BLaER1 treated with 17β-estradiol and CSF1 and Interleukin-3, amounts not matched to agents 10 nM and 100 nM (cell line): ENCODE measurements around the gene TRIM3.

Experiments used
- H3K27ac ChIP-seq, 11 experiments: shearing (Covaris generic); formaldehyde crosslinking; 2 replicates each; pipeline ENCODE4 v1.8.1; 2022
- H3K27me3 ChIP-seq, 11 experiments: shearing (Covaris generic); formaldehyde crosslinking; 2 replicates each; pipeline ENCODE4 v1.8.1; 2022
- H3K36me3 ChIP-seq, 11 experiments: shearing (Covaris generic); formaldehyde crosslinking; 2 replicates each; pipeline ENCODE4 v1.8.1; 2022
- H3K4me1 ChIP-seq, 10 experiments: shearing (Covaris generic); formaldehyde crosslinking; 2 replicates each; pipeline ENCODE4 v1.8.1; 2022
- H3K4me2 ChIP-seq, 11 experiments: shearing (Covaris generic); formaldehyde crosslinking; 2 replicates each; pipeline ENCODE4 v1.8.1; 2022
- H3K4me3 ChIP-seq, 10 experiments: shearing (Covaris generic); formaldehyde crosslinking; 2 replicates each; pipeline ENCODE4 v1.8.1; 2022
- H3K9ac ChIP-seq, 11 experiments: shearing (Covaris generic); formaldehyde crosslinking; 2 replicates each; pipeline ENCODE4 v1.8.1; 2022
- H3K9me3 ChIP-seq, 11 experiments: shearing (Covaris generic); formaldehyde crosslinking; replicated peaks in 1 of 11; 2 replicates each; pipeline ENCODE4 v1.8.1; 2022
- H4K20me1 ChIP-seq, 11 experiments: shearing (Covaris generic); formaldehyde crosslinking; 2 replicates each; pipeline ENCODE4 v1.8.1; 2022
- Cebpa-rat ChIP-seq, 11 experiments: shearing (Covaris generic); IDR thresholded peaks; 2 replicates each; pipeline ENCODE4 v1.8.1; 2022

The TRIM3 gene

DNA sequence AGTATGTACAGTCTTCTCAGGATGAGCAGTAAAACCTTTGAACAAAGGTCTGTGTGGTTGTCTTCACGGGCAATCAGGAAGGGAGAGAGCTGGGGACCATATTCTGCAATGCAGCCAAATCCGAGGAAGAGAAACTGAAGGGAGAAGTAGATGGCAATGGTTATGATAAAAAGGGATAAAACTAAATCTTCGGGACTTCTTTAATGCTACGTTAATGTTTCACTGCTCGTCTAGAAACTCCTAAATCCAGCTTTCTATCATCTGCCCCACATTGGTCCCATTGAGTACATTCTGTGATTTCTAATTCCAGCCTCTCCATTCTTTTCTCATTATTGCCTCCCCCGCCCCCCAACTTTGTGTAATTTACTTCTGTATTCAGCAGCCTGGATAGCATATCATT, 9.3 kb upstream of the TRIM3 start:
- no peak for TF ChIP-seq Cebpa-rat (IDR thresholded peaks at IDR 0.05)
- peak overlapping the region; percentile 93 to 100 (median 97) for H3K4me2 ChIP-seq
- no peaks in the 10 kb centered on the region for H3K9me3 ChIP-seq
- H4K20me1 ChIP-seq: peaks cover 0 to 58% (median 18%) of the 10 kb centered on the region in 11 experiments; a peak in 12 of 22 replicates
- H3K4me1 ChIP-seq: peaks cover 26 to 48% (median 31%) of the 10 kb centered on the region in 10 experiments
- H3K9ac ChIP-seq: peak overlapping the region in 9 of 11 experiments; percentile 92 to 95 (median 93); a peak in 11 of 22 replicates
- H3K27me3 ChIP-seq: no peaks in the 10 kb centered on the region
- H3K36me3 ChIP-seq: peaks cover 61 to 79% (median 76%) of the 10 kb centered on the region in 11 experiments
- H3K4me3 ChIP-seq: peak overlapping the region in 7 of 10 experiments; percentile 81 to 88 (median 83); a peak in 8 of 20 replicates
- peak overlapping the region in 5 of 11 experiments; percentile 86 to 93 (median 91); a peak in 5 of 22 replicates for H3K27ac ChIP-seq

DNA sequence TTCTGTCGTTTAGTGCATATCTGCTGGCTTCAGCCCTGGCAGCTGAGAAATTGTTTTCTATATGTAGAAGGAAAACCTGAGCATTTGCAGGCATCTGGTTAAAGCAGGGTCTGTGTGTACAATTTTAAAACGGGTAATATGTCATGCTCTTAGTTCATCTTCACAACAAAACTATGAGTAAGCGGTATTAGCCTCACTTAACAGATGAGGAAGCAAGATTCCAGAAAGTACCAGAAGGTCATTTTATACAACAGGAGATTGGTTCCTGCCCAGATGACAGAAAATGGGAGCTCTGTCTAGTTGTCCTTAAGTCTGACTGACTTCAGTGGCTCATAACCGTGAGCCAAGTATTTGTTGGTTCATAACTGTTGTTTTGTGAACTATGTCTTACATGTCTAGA, 8.7 kb upstream of the TRIM3 start:
- peak overlapping the region in 10 of 11 experiments; percentile 77 to 93 (median 90); a peak in 20 of 22 replicates for H3K27ac ChIP-seq
- H3K36me3 ChIP-seq: peaks cover 65 to 79% (median 76%) of the 10 kb centered on the region in 11 experiments
- H3K4me2 ChIP-seq: peak overlapping the region; percentile 93 to 100 (median 97)
- H3K4me1 ChIP-seq: peaks cover 26 to 48% (median 31%) of the 10 kb centered on the region in 10 experiments
- H3K4me3 ChIP-seq: peak overlapping the region; percentile 70 to 93 (median 82)
- no peaks in the 10 kb centered on the region for H3K9me3 ChIP-seq
- H3K27me3 ChIP-seq: no peaks in the 10 kb centered on the region
- no peak for TF ChIP-seq Cebpa-rat (IDR thresholded peaks at IDR 0.05)
- peaks cover 0 to 55% (median 22%) of the 10 kb centered on the region in 11 experiments; a peak in 12 of 22 replicates for H4K20me1 ChIP-seq
- peak overlapping the region; percentile 87 to 95 (median 93) for H3K9ac ChIP-seq

DNA sequence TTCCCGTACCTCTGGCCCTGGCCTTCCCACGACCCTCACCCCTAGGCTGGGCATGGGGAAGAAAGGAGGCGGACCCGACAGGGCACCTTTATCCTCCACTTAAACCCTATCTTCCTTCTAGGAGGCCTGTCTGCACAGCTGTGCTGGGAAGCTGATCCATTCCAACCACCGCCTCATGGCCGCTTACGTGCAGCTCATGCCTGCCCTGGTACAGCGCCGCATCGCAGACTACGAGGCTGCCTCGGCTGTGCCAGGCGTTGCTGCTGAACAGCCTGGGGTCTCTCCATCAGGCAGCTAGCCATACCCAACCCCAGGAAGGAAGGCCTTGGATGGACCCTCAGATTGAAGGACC, 8.2 kb upstream of the TRIM3 start:
- Histone ChIP-seq H3K4me1 (peaks cover 26 to 46% (median 31%) of the 10 kb centered on the region in 10 experiments), H3K9me3 (no peaks in the 10 kb centered on the region), H3K4me3 (peak overlapping the region; percentile 70 to 93 (median 82)), H3K27ac (peak overlapping the region; percentile 55 to 93 (median 90)), H3K36me3 (peaks cover 71 to 79% (median 76%) of the 10 kb centered on the region in 11 experiments), H4K20me1 (peaks cover 0 to 50% (median 24%) of the 10 kb centered on the region in 11 experiments; a peak in 12 of 22 replicates), H3K27me3 (no peaks in the 10 kb centered on the region), H3K4me2 (peak overlapping the region; percentile 93 to 100 (median 97)), H3K9ac (peak overlapping the region; percentile 87 to 95 (median 93))
- no peak for TF ChIP-seq Cebpa-rat (IDR thresholded peaks at IDR 0.05)

DNA sequence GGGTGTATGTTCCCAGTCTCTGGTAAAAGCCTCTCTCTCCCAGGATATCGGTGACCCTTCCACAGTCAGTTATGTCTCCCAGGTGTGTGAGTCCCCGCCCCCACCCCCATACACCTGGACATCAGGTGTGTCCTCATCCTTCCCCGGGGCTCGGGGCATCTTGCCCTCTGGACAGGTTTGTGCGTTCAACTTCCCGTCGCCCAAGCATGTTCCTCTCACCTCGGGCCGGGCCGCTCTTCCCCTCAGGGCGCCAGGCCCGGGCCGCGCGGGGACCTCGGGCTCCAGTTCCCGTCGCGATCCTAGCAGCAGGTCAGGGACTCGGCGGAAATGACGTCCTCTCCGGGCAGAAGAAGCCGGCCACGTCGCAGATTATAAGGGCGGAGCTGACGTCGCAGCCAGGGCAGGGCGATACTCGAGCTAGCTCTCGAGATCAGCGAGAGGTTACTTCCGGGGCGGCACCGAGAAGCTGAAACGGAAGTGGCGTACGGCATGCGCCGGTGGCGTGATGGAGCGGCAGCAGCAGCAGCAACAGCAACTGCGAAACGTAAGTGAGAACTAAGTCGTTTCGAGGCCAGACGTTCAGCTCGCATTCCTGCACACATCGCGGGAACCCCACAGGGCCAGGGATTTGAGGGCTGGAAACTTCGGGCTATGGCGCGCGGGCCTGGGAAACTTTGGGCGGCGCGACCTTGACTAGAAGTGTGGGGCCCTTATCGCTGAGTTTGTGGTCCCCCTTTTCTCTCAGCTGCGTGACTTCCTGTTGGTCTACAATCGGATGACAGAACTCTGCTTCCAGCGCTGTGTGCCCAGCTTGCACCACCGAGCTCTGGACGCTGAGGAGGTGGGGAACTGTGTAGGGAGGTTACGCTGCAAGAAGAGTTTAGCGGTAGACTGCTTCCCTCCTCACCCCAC, 7.5 kb upstream of the TRIM3 start, which contains the start of the genes ARFIP2 and TIMM10B:
Gene ARFIP2 (minus strand): TSS at position 320 of the 912 bp plus-strand sequence. CDS start 910 bp downstream, outside the sequence.
Gene TIMM10B (plus strand): TSS at position 490 of the 912 bp plus-strand sequence. CDS start 16 bp downstream, at position 506.
- Histone ChIP-seq H3K4me2 (peak within 1 kb of the TSS; percentile 93 to 100 (median 98)), H3K36me3 (peaks cover 69 to 78% (median 75%) of the 10 kb centered on the region in 11 experiments), H3K4me3 (peak within 1 kb of the TSS; percentile 70 to 93 (median 82)), H3K4me1 (peaks cover 26 to 45% (median 31%) of the 10 kb centered on the region in 10 experiments), H3K9ac (peak within 1 kb of the TSS; percentile 87 to 95 (median 93)), H3K27me3 (no peaks in the 10 kb centered on the region), H3K9me3 (no peaks in the 10 kb centered on the region), H4K20me1 (peaks cover 0 to 44% (median 24%) of the 10 kb centered on the region in 11 experiments; a peak in 12 of 22 replicates), H3K27ac (peak within 1 kb of the TSS; percentile 77 to 93 (median 90))
- TF ChIP-seq Cebpa-rat (IDR thresholded peaks at IDR 0.05): no peak

DNA sequence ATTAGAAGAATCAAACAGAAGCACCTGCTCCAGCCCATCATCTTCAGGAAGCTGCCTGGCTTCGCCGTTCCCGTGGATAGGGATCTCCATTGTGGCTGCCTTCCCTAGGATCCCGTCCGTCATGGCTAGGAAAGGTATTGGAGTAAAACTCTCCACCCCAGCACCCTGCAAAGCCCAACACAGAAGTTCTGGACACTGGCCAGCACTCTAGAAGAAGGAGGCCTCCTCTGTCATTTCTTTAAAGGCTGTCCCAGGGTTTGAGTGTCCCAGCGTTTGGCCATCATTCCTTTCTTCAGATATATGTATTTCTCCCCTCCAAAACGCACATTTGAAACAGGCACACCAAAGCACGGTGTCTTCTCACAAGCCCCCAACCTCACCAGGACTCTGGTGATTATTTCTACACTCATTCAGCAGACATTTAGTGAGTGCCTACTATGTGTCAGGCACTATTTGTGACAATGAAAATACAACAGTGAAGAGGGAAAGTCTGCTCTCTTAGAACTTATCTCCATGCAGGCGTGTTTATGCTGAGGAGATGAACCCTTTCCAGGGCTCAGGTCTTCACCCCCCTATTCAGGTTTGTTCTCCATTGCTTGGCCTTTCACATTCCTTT, 6.7 kb upstream of the TRIM3 start:
- Histone ChIP-seq H3K4me3 (peak overlapping the region; percentile 70 to 93 (median 82)), H3K4me1 (peaks cover 26 to 47% (median 32%) of the 10 kb centered on the region in 10 experiments), H3K9ac (peak overlapping the region; percentile 87 to 95 (median 93)), H3K27me3 (no peaks in the 10 kb centered on the region), H3K9me3 (no peaks in the 10 kb centered on the region), H3K27ac (peak overlapping the region; percentile 77 to 93 (median 90)), H3K4me2 (peak overlapping the region; percentile 87 to 99 (median 98)), H3K36me3 (peaks cover 61 to 73% (median 67%) of the 10 kb centered on the region in 11 experiments), H4K20me1 (peaks cover 0 to 43% (median 24%) of the 10 kb centered on the region in 11 experiments; a peak in 12 of 22 replicates)
- TF ChIP-seq Cebpa-rat (IDR thresholded peaks at IDR 0.05): no peak

DNA sequence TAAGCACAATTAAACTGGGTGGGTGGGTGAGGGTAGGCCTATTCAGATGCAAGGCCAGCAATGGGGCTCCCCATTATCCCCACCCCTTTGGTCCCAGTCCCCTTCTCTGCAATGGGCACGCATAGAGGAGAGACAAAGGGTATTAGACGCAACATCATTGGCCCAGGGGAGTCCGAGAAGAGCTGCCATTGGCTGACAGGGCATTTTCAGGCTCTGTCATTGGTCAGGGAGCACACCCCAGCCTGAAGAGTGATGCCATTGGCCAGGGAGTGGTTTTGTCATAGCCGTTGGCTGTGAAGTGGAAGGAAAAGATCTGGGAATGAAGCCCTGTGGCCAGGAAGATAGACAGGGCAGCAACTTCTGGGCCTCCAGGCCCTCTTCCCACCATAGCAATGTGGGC, 2.8 kb upstream of the TRIM3 start:
- H3K9ac ChIP-seq: no peak overlapping the region
- no peak overlapping the region for H3K4me3 ChIP-seq
- H3K4me1 ChIP-seq: peaks cover 28 to 54% (median 37%) of the 10 kb centered on the region in 10 experiments
- no peaks in the 10 kb centered on the region for H3K27me3 ChIP-seq
- no peaks in the 10 kb centered on the region for H3K9me3 ChIP-seq
- peaks cover 29 to 39% (median 33%) of the 10 kb centered on the region in 11 experiments for H3K36me3 ChIP-seq
- no peak overlapping the region for H3K4me2 ChIP-seq
- H3K27ac ChIP-seq: no peak overlapping the region
- TF ChIP-seq Cebpa-rat (IDR thresholded peaks at IDR 0.05): no peak
- peaks cover 0 to 26% (median under 1%) of the 10 kb centered on the region in 11 experiments; a peak in 7 of 22 replicates for H4K20me1 ChIP-seq

DNA sequence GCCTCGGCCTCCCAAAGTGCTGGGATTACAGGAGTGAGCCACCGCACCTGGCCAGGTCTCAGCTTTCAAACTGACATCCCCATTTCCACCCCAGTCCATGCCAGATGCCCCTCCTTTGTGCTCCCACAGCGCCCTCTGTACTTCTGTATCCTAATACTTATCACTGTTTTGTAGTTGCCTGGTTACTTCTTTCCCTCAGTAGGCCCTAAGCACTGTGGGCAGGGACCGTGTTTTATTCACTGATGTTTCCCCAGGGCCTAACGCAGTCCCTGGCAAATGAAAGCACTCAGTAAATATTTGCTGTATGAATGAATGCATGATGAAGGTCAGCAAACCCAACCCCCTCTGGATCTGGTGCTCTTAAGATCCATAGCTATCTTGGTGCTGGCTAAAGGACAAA, 2.2 kb upstream of the TRIM3 start:
- no peak for TF ChIP-seq Cebpa-rat (IDR thresholded peaks at IDR 0.05)
- H3K36me3 ChIP-seq: peaks cover 29 to 39% (median 33%) of the 10 kb centered on the region in 11 experiments
- no peak overlapping the region for H3K4me3 ChIP-seq
- H3K9me3 ChIP-seq: no peaks in the 10 kb centered on the region
- H4K20me1 ChIP-seq: peaks cover 0 to 26% (median 0%) of the 10 kb centered on the region in 11 experiments; a peak in 4 of 22 replicates
- H3K4me2 ChIP-seq: no peak overlapping the region
- no peak overlapping the region for H3K9ac ChIP-seq
- peaks cover 34 to 61% (median 43%) of the 10 kb centered on the region in 10 experiments for H3K4me1 ChIP-seq
- no peaks in the 10 kb centered on the region for H3K27me3 ChIP-seq
- H3K27ac ChIP-seq: no peak overlapping the region

DNA sequence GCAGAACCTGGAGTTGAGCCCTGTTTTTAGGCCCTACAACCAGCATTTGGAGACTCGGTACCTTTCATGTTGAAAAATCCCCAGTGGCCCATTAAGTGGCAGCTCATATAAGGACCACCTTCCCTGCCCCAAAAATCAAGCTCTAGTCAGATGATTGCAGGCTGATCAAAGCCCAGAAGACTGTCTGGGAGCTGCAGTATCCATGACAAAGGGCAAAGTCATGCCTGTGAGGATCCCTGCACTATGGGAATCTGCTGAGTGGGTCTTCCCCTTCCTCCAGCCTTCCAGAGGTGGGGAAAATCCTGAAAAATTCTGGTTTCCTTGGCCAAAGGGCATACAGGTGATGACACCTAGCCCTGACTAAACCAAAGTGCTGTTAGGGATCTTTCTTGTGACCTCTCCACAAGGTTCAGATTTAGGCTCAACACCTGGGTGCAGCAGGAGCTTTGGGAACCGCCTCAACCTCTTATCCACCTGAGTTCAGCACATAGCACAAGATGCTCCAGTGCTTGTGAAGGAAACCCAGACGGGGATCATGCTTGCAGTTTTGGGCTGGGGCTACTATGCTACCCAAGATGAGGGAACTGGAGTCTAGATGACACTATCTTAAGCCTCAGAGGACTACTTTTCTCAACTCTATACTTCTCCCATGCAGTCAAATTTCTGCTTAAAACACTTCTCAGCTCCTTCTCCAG, 1.2 kb upstream of the TRIM3 start:
- H3K4me1 ChIP-seq: peaks cover 34 to 62% (median 43%) of the 10 kb centered on the region in 10 experiments
- TF ChIP-seq Cebpa-rat (IDR thresholded peaks at IDR 0.05): no peak
- peaks cover 0 to 26% (median 0%) of the 10 kb centered on the region in 11 experiments; a peak in 4 of 22 replicates for H4K20me1 ChIP-seq
- H3K27ac ChIP-seq: peak overlapping the region in 2 of 11 experiments; percentile 58 to 75; a peak in 1 of 22 replicates
- H3K36me3 ChIP-seq: peaks cover 29 to 39% (median 33%) of the 10 kb centered on the region in 11 experiments
- H3K9me3 ChIP-seq: no peaks in the 10 kb centered on the region
- peak overlapping the region in 1 of 10 experiments; percentile 79; a peak in 1 of 20 replicates for H3K4me3 ChIP-seq
- no peaks in the 10 kb centered on the region for H3K27me3 ChIP-seq
- peak overlapping the region in 7 of 11 experiments; percentile 84 to 95 (median 91); a peak in 6 of 22 replicates for H3K4me2 ChIP-seq
- 0 out of 22 replicates have a peak overlapping the region, but pooled peaks of 1 of the 11 experiments have one; percentile 74 for H3K9ac ChIP-seq
